Stimulated activated CD8-positive, alpha-beta memory T cell treated with anti-CD3 and anti-CD28 coated beads, Interleukin-4, amount 100 ng/mL, for 4 hours (primary cell): ENCODE measurements around the gene CACNG8.
"Not testable (repeated sequence)": the region's sequence is repeated elsewhere in the genome, so short reads cannot be mapped to it uniquely, and the experiment has no call there.

Experiments used
- DNase-seq, 2 donors: peaks; one replicate each; pipeline ENCODE4 v3.0.0-alpha.2; 2020; ENCODE audit warnings: low read depth in 2 of 2, low spot score in 1 of 2

CACNG8 gene

DNA sequence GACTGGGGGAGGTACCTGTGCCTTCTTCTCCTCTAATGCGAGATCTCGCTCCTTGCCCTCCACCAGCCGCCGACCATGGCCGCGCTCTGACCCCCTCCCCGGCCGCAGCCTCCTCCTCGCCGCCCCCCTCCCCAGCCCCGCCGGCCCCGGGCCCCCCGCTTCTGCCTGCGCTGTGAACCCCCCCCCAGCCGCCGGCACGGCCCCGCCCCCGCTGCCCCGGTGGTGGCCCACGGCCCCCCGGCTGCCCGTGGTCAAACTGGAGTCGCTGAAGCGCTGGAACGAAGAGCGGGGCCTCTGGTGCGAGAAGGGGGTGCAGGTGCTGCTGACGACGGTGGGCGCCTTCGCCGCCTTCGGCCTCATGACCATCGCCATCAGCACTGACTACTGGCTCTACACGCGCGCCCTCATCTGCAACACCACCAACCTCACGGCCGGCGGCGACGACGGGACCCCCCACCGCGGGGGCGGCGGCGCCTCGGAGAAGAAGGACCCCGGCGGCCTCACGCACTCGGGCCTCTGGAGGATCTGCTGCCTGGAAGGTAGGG is at the start of gene CACNG8:
Gene CACNG8, plus strand, starts transcription at position 51 of the 545 bp plus-strand sequence.
- no peak for DNase-seq

- DNase-seq, result no peak
Observed at GRCh38 chr19:53915000-53915399, 47.7 kb upstream of the CACNG8 start.

- DNase-seq, result no peak
Observed at GRCh38 chr19:53916004-53916403, 46.7 kb upstream of the CACNG8 start.

- DNase-seq, result no peak
Observed at GRCh38 chr19:53917356-53917755, 45.4 kb upstream of the CACNG8 start.

DNA sequence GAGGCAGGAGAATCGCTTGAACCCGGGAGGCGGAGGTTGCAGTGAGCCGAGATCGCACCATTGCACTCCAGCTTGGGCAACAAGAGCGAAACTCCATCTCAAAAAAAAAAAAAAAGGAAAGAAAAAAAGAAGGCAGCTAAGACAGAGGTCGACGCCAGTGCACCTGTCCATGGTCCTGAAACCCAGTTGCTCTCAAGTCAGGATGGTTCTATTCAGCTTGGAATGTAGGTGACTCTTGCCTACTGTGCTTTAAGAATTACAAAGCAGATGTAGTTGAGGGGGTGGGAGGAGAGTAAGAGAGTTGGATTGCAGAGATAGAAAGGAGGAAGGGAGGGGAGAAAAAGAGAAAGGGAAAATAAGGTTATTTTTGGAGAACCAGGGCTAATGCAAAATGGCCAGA is 35.0 kb upstream of the CACNG8 start:
- no peak for DNase-seq

DNA sequence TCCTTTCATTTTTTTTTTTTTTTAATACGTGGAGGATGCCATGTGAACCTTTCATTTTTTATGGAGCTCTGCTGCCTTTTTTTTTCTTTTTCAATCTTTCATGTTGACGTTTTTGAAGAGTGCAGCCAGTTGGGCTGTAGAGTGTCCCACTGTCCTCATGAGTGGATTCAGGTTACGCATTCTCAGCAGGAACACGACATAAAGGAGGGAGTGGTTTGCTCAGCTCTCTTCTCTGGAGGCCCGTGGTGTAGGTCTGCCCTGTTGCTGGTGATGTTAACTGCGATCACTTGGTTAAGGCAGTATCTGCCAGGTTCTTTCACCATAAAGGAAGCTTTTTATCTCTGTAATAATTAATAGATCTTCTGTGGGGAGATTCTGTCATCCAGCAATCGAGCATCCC is 26.7 kb upstream of the CACNG8 start:
- DNase-seq, result no peak

DNA sequence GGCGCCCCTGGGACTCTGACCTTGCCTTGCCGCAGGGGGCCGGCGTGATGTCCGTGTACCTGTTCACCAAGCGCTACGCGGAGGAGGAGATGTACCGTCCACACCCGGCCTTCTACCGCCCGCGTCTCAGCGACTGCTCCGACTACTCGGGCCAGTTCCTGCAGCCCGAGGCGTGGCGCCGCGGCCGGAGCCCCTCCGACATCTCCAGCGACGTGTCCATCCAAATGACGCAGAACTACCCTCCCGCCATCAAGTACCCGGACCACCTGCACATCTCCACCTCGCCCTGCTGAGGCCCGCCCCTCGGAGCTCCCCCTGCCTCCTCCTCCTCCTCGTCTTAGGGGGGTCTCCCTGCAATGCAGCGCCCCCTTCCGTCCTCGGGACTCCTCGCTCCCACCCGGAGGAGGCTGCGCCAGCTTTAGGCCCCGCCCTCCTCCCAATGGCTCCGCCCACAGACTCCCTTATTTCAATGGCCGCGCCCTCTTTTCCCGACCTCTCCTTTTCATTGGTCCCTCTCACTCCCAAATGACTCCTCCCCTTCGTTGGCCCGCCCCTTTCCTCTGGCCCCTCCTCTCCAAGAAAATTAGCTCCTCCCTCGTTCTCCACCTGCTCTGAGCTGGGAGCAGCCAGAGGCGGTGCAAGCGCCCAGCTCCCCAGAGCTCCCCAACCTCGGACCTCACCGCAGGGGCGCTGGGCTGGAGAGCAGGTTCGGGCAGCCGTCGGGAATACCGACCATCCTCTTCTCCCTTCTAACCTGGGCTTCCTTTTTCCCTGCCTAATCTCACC is 20.5 kb upstream of the CACNG8 start:
- no peak for DNase-seq

DNA sequence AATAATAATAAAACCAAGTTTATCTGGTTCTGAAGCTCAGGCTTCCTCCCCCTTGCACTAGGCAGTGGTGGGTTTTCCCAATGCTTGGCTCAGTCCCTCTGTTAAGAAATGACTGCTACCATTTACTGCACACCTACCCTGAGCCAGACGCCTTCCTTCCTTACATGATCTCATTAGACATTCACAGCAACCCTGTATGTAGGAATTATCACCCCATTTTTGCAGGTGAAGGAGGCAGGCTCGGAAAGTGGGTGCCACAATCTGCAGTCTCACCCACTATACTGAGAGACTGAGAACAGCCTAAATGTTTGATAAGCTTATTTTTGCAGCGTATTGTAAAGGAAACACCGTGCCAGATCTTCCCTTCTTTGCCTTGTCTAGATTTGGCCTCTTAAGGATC is 18.3 kb upstream of the CACNG8 start:
- no peak for DNase-seq

GRCh38 chr19:53944933-53945332 is 17.8 kb upstream of the CACNG8 start:
- DNase-seq, result no peak

GRCh38 chr19:53945441-53945840 is 17.3 kb upstream of the CACNG8 start:
- DNase-seq, result no peak

DNA sequence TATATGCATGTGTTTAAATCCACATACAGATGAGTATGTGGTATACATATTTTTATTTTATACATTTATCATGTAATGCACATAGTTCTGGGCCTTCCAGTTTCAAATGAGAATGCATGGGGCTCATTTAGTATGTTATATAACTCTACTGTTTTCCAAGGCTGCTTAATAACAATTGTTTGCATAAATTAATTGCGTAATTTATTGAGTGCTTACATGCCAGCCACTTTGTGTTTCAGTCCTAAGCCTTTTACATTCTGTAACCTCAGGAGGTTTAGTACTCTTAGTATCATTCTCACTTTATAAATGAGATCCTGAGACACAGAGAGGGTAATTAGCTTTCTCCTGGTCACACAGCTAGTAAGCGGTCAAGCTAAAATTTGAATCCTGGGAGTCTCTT is 16.7 kb upstream of the CACNG8 start:
- DNase-seq, result no peak

- DNase-seq, result no peak
Observed at GRCh38 chr19:53947624-53948023, 15.1 kb upstream of the CACNG8 start.

- DNase-seq, result not testable (repeated sequence)
Observed at GRCh38 chr19:53948611-53949010, 14.1 kb upstream of the CACNG8 start.

DNA sequence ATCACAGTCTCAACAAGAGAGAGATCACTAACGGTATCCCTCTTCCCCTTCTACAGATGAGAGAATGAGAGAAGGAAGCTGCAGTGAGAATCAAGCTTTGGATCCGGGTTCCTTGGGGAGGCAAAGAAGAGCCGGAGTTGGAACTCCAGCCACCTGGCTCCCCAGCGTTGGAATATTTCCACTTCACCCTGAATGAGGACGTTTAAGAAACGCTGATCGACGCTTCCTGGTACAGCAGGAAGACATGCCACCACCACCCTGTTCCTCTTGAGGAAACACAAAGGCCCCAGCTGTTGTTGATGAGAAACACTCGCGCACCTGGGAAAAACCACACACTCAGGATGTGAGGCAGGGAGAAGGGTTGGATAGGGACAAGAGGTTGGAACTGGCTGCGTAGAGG is 11.3 kb upstream of the CACNG8 start:
- no peak for DNase-seq

GRCh38 chr19:53951947-53952346 is 10.8 kb upstream of the CACNG8 start:
- DNase-seq, result no peak

- DNase-seq, result no peak
Observed at GRCh38 chr19:53953383-53953782, 9.4 kb upstream of the CACNG8 start.

DNA sequence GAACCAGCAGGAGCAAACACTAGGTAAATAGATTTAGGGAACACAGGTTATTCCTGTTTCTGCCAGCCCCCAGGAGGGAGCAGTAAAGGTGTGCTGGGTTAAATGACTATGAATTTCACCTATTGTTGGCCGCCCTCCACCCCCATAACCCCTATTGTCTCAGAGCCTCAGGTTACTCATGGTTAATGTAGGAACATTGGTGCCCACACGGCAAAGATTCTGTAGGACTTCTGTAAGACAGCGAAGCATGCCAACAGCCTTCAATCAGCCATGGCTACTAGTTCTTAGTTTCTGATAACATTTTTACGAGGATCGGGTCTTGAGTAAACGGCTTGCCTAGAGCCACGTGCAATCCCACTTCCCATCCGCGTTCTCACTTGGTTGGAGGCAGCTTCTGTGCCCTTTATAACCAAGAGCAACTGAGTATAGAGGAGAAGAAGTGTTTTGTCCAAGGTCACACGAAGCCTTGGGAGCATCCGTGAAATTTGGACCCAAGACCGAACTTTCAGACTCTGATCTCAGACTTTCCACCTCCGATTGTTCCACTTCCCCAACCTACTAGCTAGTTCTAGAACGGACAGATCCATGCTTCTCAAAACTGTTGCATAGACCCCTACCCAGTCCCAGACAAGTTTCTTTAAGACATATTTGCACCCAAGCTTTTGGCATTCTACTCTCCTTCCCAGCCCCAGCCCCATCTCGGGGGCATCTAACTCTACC is 5.1 kb upstream of the CACNG8 start:
- no peak for DNase-seq

- DNase-seq, result no peak
Observed at GRCh38 chr19:53958168-53958571, 4.6 kb upstream of the CACNG8 start.

GRCh38 chr19:53958823-53959757 is 3.6 kb upstream of the CACNG8 start:
- DNase-seq, result no peak

GRCh38 chr19:53960187-53960586 is 2.5 kb upstream of the CACNG8 start:
- DNase-seq, result no peak

- DNase-seq, result no peak
Observed at GRCh38 chr19:53960886-53961285, 1.9 kb upstream of the CACNG8 start.
